ENCODE results near the gene LTBP4.

The LTBP4 gene

GRCh38 chr19:40604647-40605215 lies 3.6 kb downstream of the LTBP4 start:
- DNase-seq (ENCODE audit: low spot score), result no peak
- no peak for TF ChIP-seq CTCF (IDR thresholded peaks at IDR 0.05; ENCODE audit: borderline replicate concordance, control extremely low read depth, extremely low read depth, insufficient read depth, missing control alignments)
- in situ Hi-C loops (cut with MboI; ENCODE audit: low sequenced_read_pairs, unreplicated experiment), result loop anchor here (25.0 kb wide), 1 partner anchor 292 kb away; no protein-coding TSS in a partner anchor

GRCh38 chr19:40605216-40605971 lies 4.2 kb downstream of the LTBP4 start:
- in situ Hi-C loops (cut with MboI; ENCODE audit: low sequenced_read_pairs, unreplicated experiment), result loop anchor here (25.0 kb wide), 1 partner anchor 293 kb away; no protein-coding TSS in a partner anchor
- TF ChIP-seq CTCF (IDR thresholded peaks at IDR 0.05; ENCODE audit: borderline replicate concordance, control extremely low read depth, extremely low read depth, insufficient read depth, missing control alignments), result peak; percentile 37
- DNase-seq (ENCODE audit: low spot score), result peak; percentile 84

GRCh38 chr19:40607311-40608239 lies 6.4 kb downstream of the LTBP4 start:
- no peak for TF ChIP-seq CTCF (IDR thresholded peaks at IDR 0.05; ENCODE audit: borderline replicate concordance, control extremely low read depth, extremely low read depth, insufficient read depth, missing control alignments)
- in situ Hi-C loops (cut with MboI; ENCODE audit: low sequenced_read_pairs, unreplicated experiment), result loop anchor here (25.0 kb wide), 1 partner anchor 295 kb away; no protein-coding TSS in a partner anchor
- DNase-seq (ENCODE audit: low spot score), result no peak

DNA sequence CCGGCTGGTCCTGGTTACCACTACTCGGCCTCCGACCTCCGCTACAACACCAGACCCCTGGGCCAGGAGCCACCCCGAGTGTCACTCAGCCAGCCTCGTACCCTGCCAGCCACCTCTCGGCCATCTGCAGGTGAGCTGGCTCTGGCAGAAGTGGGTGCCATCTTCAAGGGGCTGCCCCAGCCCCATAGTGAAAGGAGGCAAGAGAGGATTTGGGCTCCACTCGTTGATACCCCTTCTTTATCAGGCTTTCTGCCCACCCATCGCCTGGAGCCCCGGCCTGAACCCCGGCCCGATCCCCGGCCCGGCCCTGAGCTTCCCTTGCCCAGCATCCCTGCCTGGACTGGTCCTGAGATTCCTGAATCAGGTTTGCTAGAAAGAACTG lies 7.1 kb downstream of the LTBP4 start:
- TF ChIP-seq CTCF (IDR thresholded peaks at IDR 0.05; ENCODE audit: borderline replicate concordance, control extremely low read depth, extremely low read depth, insufficient read depth, missing control alignments), result no peak
- in situ Hi-C loops (cut with MboI; ENCODE audit: low sequenced_read_pairs, unreplicated experiment), result loop anchor here (25.0 kb wide), 1 partner anchor 296 kb away; no protein-coding TSS in a partner anchor
- no peak for DNase-seq (ENCODE audit: low spot score)

DNA sequence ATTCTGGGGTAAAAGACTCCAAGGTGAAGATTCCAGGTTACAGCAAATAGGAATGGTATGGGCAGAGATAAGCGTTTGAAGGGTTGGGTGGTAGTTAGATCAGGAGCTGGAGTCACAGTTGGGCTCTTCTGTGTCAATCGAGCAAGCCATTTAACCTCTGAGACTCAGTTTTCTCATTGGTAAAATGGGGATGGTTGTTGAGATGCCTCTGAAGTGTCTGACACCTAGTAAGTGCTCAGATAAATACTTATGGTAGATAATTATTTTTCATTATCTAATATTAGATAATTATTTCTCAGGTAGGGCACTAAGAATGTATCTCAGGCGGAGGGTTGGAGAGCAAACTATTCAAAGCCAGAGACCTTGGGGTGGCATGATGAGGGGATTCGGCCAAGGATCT lies 7.8 kb downstream of the LTBP4 start:
- TF ChIP-seq CTCF (IDR thresholded peaks at IDR 0.05; ENCODE audit: borderline replicate concordance, control extremely low read depth, extremely low read depth, insufficient read depth, missing control alignments), result no peak
- in situ Hi-C loops (cut with MboI; ENCODE audit: low sequenced_read_pairs, unreplicated experiment), result loop anchor here (25.0 kb wide), 1 partner anchor 297 kb away; no protein-coding TSS in a partner anchor
- DNase-seq (ENCODE audit: low spot score), result no peak

Data from GM13976 (cell line).